ENCODE data around the gene LTBP1. TPM values are rescaled to one million over a fixed set of nuclear protein-coding genes. Genes with fewer than 3 reads are reported as not detected.

LTBP1 gene
- total and polyA plus RNA-seq, 10 of the 15 experiments (the other 5 are each of a cell fraction or from before 2014, with no cell fraction given), result 0.01 to 0.28 (median 0.12) TPM; not detected in 2

DNA sequence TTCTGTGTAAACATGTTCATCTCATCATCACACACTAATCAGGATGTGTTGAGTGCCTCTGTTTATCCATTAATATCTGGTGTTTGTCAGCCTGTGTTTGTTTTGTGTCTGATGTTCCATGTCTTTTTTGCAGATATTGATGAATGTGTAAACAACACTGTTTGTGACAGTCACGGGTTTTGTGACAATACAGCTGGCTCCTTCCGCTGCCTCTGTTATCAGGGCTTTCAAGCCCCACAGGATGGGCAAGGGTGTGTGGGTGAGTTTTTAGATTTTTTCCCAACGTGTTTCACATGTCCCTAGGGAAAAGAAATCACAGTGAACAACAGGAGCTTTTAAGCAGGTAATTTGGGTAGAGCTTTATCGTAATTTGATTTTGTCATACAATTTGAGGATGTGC is 396.0 kb downstream of the LTBP1 start:
- Histone ChIP-seq H3K4me2 (ENCODE audit: control insufficient read depth, insufficient read depth) (no peak overlapping the region), H3K27me3 (replicated peaks in 1 of 2; ENCODE audit: control insufficient read depth in 2 of 2, insufficient read depth in 2 of 2, low read length in 1 of 2) (no peaks in the 10 kb centered on the region), H3K9me3 (replicated peaks; ENCODE audit: control insufficient read depth, insufficient read depth, low read length) (no peaks in the 10 kb centered on the region), H3K4me1 (ENCODE audit: control insufficient read depth, insufficient read depth, low read length) (no peaks in the 10 kb centered on the region), H3K4me3 (no peak overlapping the region), H2AFZ (ENCODE audit: control insufficient read depth, low read depth, low read length) (no peak overlapping the region), H3K9ac (ENCODE audit: control insufficient read depth, insufficient read depth, low read length) (no peak overlapping the region), H4K20me1 (ENCODE audit: control insufficient read depth, insufficient read depth) (no peaks in the 10 kb centered on the region), H3K79me2 (ENCODE audit: control insufficient read depth, insufficient read depth, low read length) (no peaks in the 10 kb centered on the region), H3K36me3 (ENCODE audit: control insufficient read depth in 2 of 2, insufficient read depth in 2 of 2, low read length in 1 of 2) (no peaks in the 10 kb centered on the region), H3K27ac (ENCODE audit: control insufficient read depth, insufficient read depth) (no peak overlapping the region)
- intact Hi-C loops (cut with micrococcal nuclease; ENCODE audit: unreplicated experiment), result no loop called here
- TF ChIP-seq RUNX3 (IDR thresholded peaks at IDR 0.05; ENCODE audit: low read length) (no peak), RAD21 (IDR thresholded peaks at IDR 0.05; ENCODE audit: insufficient read depth, low read depth, low read length) (no peak), SMARCA5 (IDR thresholded peaks at IDR 0.05) (no peak), HDGF (IDR thresholded peaks at IDR 0.05) (no peak), CHD2 (IDR thresholded peaks at IDR 0.05; ENCODE audit: borderline replicate concordance, low read depth, low read length) (no peak)
- TF ChIP-seq, protein P1, sequence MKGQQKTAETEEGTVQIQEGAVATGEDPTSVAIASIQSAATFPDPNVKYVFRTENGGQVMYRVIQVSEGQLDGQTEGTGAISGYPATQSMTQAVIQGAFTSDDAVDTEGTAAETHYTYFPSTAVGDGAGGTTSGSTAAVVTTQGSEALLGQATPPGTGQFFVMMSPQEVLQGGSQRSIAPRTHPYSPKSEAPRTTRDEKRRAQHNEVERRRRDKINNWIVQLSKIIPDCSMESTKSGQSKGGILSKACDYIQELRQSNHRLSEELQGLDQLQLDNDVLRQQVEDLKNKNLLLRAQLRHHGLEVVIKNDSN (IDR thresholded peaks at IDR 0.05; ENCODE audit: borderline replicate concordance, extremely low read length, insufficient read depth, low read depth, low read length), result no peak
- CTCF ChIA-PET, result interaction anchor here (0.6 kb wide), 1 partner anchor 58 kb away, joined by 3 read pairs; no protein-coding TSS in a partner anchor
- FAIRE-seq, result no peak
- WGBS (ENCODE audit: insufficient coverage, insufficient replicate concordance, low lambda C conversion rate, missing lambda C conversion rate), result 46% methylated on average over 4 of the region's 4 CpGs
- RAD21 ChIA-PET (ENCODE audit: unreplicated experiment), result no interaction called here
- ATAC-seq, result no peak
- DNase-seq (ENCODE audit: low read depth, low spot score), result no peak
- in situ Hi-C loops (cut with MboI), result no loop called here
- POLR2A ChIA-PET, result no interaction called here
- no TSS peak for BruUV-seq (replicated peaks)
- SMC1A ChIA-PET (ENCODE audit: uncharacterized antibody, unreplicated experiment), result no interaction called here

DNA sequence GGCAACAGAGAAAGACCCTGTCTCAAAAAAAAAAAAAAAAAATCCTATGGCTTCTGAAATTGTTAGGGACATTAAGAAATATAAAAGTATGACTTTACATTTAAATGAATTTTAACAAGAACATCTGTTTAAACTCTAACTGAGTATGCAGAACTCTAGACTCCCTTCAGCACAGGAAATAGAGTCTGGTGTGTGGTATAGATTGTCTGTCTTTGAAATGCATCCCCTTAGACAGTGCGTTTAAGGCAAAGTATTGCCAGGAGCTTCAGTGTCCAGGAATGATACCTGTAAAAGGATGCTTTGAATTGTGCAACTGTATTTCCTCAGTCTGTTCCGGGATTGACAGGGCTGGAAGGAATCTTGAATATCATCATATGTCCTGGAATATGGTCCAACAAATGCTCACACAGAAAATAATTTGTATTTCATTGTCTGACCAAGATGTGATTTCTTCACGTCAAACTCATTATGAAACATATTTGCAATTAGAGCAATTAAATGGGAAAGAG is 396.7 kb downstream of the LTBP1 start:
- Histone ChIP-seq H3K9ac (ENCODE audit: control insufficient read depth, insufficient read depth, low read length) (no peak overlapping the region), H3K27me3 (replicated peaks in 1 of 2; ENCODE audit: control insufficient read depth in 2 of 2, insufficient read depth in 2 of 2, low read length in 1 of 2) (no peaks in the 10 kb centered on the region), H3K9me3 (replicated peaks; ENCODE audit: control insufficient read depth, insufficient read depth, low read length) (no peaks in the 10 kb centered on the region), H3K4me1 (ENCODE audit: control insufficient read depth, insufficient read depth, low read length) (no peaks in the 10 kb centered on the region), H3K79me2 (ENCODE audit: control insufficient read depth, insufficient read depth, low read length) (no peaks in the 10 kb centered on the region), H3K4me2 (ENCODE audit: control insufficient read depth, insufficient read depth) (no peak overlapping the region), H4K20me1 (ENCODE audit: control insufficient read depth, insufficient read depth) (no peaks in the 10 kb centered on the region), H3K27ac (ENCODE audit: control insufficient read depth, insufficient read depth) (no peak overlapping the region), H3K36me3 (ENCODE audit: control insufficient read depth in 2 of 2, insufficient read depth in 2 of 2, low read length in 1 of 2) (no peaks in the 10 kb centered on the region), H3K4me3 (no peak overlapping the region), H2AFZ (ENCODE audit: control insufficient read depth, low read depth, low read length) (no peak overlapping the region)
- intact Hi-C loops (cut with micrococcal nuclease; ENCODE audit: unreplicated experiment), result no loop called here
- in situ Hi-C loops (cut with MboI), result no loop called here
- no TSS peak for BruUV-seq (replicated peaks)
- ChIA-PET RAD21 (ENCODE audit: unreplicated experiment) (no interaction called here), SMC1A (ENCODE audit: uncharacterized antibody, unreplicated experiment) (interaction anchor here (0.5 kb wide), 1 partner anchor 123 kb away, joined by 3 read pairs; no protein-coding TSS in a partner anchor), CTCF (no interaction called here), POLR2A (no interaction called here)
- 50% methylated on average over 3 of the region's 3 CpGs for WGBS (ENCODE audit: insufficient coverage, insufficient replicate concordance, low lambda C conversion rate, missing lambda C conversion rate)
- ATAC-seq, result no peak
- DNase-seq (ENCODE audit: low read depth, low spot score), result no peak
- no peak for FAIRE-seq
- TF ChIP-seq MEF2A (IDR thresholded peaks at IDR 0.05; ENCODE audit: insufficient read depth, low read depth, low read length) (no peak), EP300 (IDR thresholded peaks at IDR 0.05; ENCODE audit: borderline replicate concordance in 1 of 2, control insufficient read depth in 1 of 2, low read depth in 2 of 2, low read length in 2 of 2) (no peak), BACH1 (IDR thresholded peaks at IDR 0.05; ENCODE audit: borderline replicate concordance) (no peak), EGR1 (IDR thresholded peaks at IDR 0.05; ENCODE audit: borderline replicate concordance in 1 of 2, low read depth in 2 of 2, low read length in 2 of 2) (no peak), SP1 (IDR thresholded peaks at IDR 0.05; ENCODE audit: low read depth, low read length) (no peak), BCL11A (IDR thresholded peaks at IDR 0.05; ENCODE audit: low read depth, low read length) (no peak), SUZ12 (IDR thresholded peaks at IDR 0.05; ENCODE audit: unreplicated experiment) (no peak), NR2C1 (IDR thresholded peaks at IDR 0.05) (no peak)
- TF ChIP-seq, protein P2, sequence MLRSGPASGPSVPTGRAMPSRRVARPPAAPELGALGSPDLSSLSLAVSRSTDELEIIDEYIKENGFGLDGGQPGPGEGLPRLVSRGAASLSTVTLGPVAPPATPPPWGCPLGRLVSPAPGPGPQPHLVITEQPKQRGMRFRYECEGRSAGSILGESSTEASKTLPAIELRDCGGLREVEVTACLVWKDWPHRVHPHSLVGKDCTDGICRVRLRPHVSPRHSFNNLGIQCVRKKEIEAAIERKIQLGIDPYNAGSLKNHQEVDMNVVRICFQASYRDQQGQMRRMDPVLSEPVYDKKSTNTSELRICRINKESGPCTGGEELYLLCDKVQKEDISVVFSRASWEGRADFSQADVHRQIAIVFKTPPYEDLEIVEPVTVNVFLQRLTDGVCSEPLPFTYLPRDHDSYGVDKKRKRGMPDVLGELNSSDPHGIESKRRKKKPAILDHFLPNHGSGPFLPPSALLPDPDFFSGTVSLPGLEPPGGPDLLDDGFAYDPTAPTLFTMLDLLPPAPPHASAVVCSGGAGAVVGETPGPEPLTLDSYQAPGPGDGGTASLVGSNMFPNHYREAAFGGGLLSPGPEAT (IDR thresholded peaks at IDR 0.05; ENCODE audit: low read depth), result no peak

Measured in GM12878 (cell line).